ENCODE measurements around the gene IGFBP5. TPM values are rescaled to one million over a fixed set of nuclear protein-coding genes. Genes with fewer than 3 reads are reported as not detected.

The IGFBP5 gene
- total and polyA plus RNA-seq, 4 donors, result 2.3 to 43.4 (median 14.4) TPM

DNA sequence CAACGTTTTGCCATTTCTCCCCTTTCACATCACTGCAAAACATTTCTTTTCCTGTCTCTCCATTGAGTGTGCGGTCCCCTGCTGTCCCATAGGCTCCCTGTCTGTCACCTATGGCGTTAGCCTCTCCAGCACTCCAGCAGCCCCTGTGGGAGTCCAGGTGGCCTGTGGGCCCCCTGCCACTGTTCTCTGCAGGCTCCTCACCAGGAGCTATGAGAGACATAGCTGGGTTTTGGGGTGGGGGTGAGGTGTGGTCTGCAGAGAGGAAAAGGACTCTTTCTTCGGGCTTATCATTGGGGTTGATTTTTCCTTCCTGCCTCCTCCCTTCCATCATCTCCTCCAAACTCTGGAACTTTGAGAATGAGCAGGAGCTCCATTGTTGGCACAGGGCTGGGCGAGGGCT, 36.1 kb upstream of the IGFBP5 start:
- Histone ChIP-seq H3K9me3 (ENCODE audit: control insufficient read depth in 4 of 4, low read length in 3 of 4) (no peaks in the 10 kb centered on the region), H3K9ac (ENCODE audit: low read depth in 1 of 2, low read length in 2 of 2) (no peak overlapping the region), H3K27me3 (ENCODE audit: control insufficient read depth in 4 of 4, insufficient read depth in 4 of 4, low read length in 3 of 4) (no peaks in the 10 kb centered on the region), H3K4me3 (ENCODE audit: low read depth in 1 of 3, low read length in 3 of 3) (no peak overlapping the region), H3K27ac (ENCODE audit: low read depth in 1 of 2, low read length in 2 of 2) (no peak overlapping the region), H3K36me3 (ENCODE audit: control insufficient read depth in 4 of 4, insufficient read depth in 3 of 4, low read depth in 1 of 4, low read length in 3 of 4) (no peaks in the 10 kb centered on the region), H3K4me1 (ENCODE audit: control insufficient read depth in 4 of 4, insufficient read depth in 4 of 4, low read length in 3 of 4) (no peaks in the 10 kb centered on the region)
- TF ChIP-seq RXRA (IDR thresholded peaks at IDR 0.05) (no peak), EGR1 (IDR thresholded peaks at IDR 0.05; ENCODE audit: low read depth in 2 of 2) (no peak), JUND (IDR thresholded peaks at IDR 0.05) (no peak), HNF4A (conservative IDR thresholded peaks at IDR 0.05) (no peak), NR2F2 (IDR thresholded peaks at IDR 0.05) (no peak), YY1 (IDR thresholded peaks at IDR 0.05) (no peak), SP1 (IDR thresholded peaks at IDR 0.05) (no peak), TAF1 (conservative IDR thresholded peaks at IDR 0.05) (no peak)
- TF ChIP-seq, protein P1, sequence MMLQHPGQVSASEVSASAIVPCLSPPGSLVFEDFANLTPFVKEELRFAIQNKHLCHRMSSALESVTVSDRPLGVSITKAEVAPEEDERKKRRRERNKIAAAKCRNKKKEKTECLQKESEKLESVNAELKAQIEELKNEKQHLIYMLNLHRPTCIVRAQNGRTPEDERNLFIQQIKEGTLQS (IDR thresholded peaks at IDR 0.05), result no peak
- TF ChIP-seq, protein P2, sequence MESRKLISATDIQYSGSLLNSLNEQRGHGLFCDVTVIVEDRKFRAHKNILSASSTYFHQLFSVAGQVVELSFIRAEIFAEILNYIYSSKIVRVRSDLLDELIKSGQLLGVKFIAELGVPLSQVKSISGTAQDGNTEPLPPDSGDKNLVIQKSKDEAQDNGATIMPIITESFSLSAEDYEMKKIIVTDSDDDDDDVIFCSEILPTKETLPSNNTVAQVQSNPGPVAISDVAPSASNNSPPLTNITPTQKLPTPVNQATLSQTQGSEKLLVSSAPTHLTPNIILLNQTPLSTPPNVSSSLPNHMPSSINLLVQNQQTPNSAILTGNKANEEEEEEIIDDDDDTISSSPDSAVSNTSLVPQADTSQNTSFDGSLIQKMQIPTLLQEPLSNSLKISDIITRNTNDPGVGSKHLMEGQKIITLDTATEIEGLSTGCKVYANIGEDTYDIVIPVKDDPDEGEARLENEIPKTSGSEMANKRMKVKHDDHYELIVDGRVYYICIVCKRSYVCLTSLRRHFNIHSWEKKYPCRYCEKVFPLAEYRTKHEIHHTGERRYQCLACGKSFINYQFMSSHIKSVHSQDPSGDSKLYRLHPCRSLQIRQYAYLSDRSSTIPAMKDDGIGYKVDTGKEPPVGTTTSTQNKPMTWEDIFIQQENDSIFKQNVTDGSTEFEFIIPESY (IDR thresholded peaks at IDR 0.05), result no peak
- TF ChIP-seq, protein P3, sequence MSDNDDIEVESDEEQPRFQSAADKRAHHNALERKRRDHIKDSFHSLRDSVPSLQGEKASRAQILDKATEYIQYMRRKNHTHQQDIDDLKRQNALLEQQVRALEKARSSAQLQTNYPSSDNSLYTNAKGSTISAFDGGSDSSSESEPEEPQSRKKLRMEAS (IDR thresholded peaks at IDR 0.05), result no peak
- no peak for DNase-seq (ENCODE audit: low spot score)
- 86% methylated on average over 5 of the region's 5 CpGs for WGBS

DNA sequence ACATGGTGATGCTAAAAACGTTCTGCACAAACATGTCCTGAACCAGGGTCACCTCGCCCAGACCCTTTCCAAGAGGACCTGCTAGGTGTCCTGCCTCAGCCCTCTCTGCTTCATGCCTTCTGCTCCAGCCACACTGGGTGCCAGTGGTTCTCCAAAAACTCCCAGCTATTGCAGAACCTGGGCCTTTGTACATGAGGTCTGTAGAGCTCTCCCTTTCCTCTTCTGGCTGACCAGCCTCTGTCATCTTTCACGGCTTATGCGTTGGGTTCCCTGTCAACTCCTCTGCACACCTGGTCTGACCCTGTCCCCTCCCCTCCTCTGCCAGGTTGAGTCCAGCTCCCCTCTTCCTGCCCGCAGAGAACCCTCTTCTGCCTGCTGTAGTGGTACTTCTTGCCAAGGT, 35.5 kb upstream of the IGFBP5 start:
- Histone ChIP-seq H3K27ac (ENCODE audit: low read depth in 1 of 2, low read length in 2 of 2) (no peak overlapping the region), H3K27me3 (ENCODE audit: control insufficient read depth in 4 of 4, insufficient read depth in 4 of 4, low read length in 3 of 4) (no peaks in the 10 kb centered on the region), H3K4me3 (ENCODE audit: low read depth in 1 of 3, low read length in 3 of 3) (no peak overlapping the region), H3K9me3 (ENCODE audit: control insufficient read depth in 4 of 4, low read length in 3 of 4) (no peaks in the 10 kb centered on the region), H3K4me1 (ENCODE audit: control insufficient read depth in 4 of 4, insufficient read depth in 4 of 4, low read length in 3 of 4) (no peaks in the 10 kb centered on the region), H3K36me3 (ENCODE audit: control insufficient read depth in 4 of 4, insufficient read depth in 3 of 4, low read depth in 1 of 4, low read length in 3 of 4) (no peaks in the 10 kb centered on the region), H3K9ac (ENCODE audit: low read depth in 1 of 2, low read length in 2 of 2) (no peak overlapping the region)
- DNase-seq (ENCODE audit: low spot score), result no peak
- 75% methylated on average over 5 of the region's 5 CpGs for WGBS
- TF ChIP-seq FOXA1 (IDR thresholded peaks at IDR 0.05) (no peak), HNF4G (IDR thresholded peaks at IDR 0.05) (no peak), EGR1 (IDR thresholded peaks at IDR 0.05; ENCODE audit: low read depth in 2 of 2) (no peak), TAF1 (conservative IDR thresholded peaks at IDR 0.05) (no peak), RAD21 (IDR thresholded peaks at IDR 0.05) (no peak), JUND (IDR thresholded peaks at IDR 0.05) (no peak), HNF4A (conservative IDR thresholded peaks at IDR 0.05) (no peak)
- TF ChIP-seq, protein P3 (IDR thresholded peaks at IDR 0.05), result no peak
- TF ChIP-seq, protein P4, sequence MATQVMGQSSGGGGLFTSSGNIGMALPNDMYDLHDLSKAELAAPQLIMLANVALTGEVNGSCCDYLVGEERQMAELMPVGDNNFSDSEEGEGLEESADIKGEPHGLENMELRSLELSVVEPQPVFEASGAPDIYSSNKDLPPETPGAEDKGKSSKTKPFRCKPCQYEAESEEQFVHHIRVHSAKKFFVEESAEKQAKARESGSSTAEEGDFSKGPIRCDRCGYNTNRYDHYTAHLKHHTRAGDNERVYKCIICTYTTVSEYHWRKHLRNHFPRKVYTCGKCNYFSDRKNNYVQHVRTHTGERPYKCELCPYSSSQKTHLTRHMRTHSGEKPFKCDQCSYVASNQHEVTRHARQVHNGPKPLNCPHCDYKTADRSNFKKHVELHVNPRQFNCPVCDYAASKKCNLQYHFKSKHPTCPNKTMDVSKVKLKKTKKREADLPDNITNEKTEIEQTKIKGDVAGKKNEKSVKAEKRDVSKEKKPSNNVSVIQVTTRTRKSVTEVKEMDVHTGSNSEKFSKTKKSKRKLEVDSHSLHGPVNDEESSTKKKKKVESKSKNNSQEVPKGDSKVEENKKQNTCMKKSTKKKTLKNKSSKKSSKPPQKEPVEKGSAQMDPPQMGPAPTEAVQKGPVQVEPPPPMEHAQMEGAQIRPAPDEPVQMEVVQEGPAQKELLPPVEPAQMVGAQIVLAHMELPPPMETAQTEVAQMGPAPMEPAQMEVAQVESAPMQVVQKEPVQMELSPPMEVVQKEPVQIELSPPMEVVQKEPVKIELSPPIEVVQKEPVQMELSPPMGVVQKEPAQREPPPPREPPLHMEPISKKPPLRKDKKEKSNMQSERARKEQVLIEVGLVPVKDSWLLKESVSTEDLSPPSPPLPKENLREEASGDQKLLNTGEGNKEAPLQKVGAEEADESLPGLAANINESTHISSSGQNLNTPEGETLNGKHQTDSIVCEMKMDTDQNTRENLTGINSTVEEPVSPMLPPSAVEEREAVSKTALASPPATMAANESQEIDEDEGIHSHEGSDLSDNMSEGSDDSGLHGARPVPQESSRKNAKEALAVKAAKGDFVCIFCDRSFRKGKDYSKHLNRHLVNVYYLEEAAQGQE (IDR thresholded peaks at IDR 0.05), result no peak
- TF ChIP-seq, protein P5, sequence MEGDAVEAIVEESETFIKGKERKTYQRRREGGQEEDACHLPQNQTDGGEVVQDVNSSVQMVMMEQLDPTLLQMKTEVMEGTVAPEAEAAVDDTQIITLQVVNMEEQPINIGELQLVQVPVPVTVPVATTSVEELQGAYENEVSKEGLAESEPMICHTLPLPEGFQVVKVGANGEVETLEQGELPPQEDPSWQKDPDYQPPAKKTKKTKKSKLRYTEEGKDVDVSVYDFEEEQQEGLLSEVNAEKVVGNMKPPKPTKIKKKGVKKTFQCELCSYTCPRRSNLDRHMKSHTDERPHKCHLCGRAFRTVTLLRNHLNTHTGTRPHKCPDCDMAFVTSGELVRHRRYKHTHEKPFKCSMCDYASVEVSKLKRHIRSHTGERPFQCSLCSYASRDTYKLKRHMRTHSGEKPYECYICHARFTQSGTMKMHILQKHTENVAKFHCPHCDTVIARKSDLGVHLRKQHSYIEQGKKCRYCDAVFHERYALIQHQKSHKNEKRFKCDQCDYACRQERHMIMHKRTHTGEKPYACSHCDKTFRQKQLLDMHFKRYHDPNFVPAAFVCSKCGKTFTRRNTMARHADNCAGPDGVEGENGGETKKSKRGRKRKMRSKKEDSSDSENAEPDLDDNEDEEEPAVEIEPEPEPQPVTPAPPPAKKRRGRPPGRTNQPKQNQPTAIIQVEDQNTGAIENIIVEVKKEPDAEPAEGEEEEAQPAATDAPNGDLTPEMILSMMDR (IDR thresholded peaks at IDR 0.05; ENCODE audit: low read depth, low read length, missing input control), result no peak
- TF ChIP-seq, protein P1 (IDR thresholded peaks at IDR 0.05), result no peak
